ENCODE data around the gene NELL2.

NELL2 gene

DNA sequence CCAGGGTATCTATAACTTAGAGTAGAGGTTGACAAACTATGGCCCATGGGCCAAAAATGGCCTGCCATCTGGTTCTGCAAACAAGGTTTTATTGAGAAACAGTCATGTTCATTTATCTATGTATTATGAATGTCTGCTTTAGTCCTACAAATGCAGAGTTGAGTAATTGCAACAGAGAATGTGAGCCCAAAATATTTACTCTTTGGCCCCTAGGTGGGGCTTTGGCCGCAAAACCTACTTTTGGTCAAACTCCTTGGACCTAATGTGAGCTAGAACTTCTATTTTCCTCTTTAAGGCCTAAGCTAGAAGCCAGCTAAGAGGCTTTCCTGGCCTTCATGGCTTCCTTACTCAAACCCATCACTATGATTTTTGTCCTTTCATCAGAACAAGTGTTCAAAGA is 379.1 kb downstream of the NELL2 start:
- TF ChIP-seq RAD21 (IDR thresholded peaks at IDR 0.05; ENCODE audit: low read depth) (peak; percentile 67; the same call in 1 of the 2 replicates), TEAD4 (IDR thresholded peaks at IDR 0.05) (no peak), CREB1 (IDR thresholded peaks at IDR 0.05; ENCODE audit: low read depth) (no peak), CEBPB (IDR thresholded peaks at IDR 0.05) (0 out of 2 replicates have a peak, but pooled peaks have one; percentile 25)
- TF ChIP-seq, protein P1, sequence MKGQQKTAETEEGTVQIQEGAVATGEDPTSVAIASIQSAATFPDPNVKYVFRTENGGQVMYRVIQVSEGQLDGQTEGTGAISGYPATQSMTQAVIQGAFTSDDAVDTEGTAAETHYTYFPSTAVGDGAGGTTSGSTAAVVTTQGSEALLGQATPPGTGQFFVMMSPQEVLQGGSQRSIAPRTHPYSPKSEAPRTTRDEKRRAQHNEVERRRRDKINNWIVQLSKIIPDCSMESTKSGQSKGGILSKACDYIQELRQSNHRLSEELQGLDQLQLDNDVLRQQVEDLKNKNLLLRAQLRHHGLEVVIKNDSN (IDR thresholded peaks at IDR 0.05): no peak

DNA sequence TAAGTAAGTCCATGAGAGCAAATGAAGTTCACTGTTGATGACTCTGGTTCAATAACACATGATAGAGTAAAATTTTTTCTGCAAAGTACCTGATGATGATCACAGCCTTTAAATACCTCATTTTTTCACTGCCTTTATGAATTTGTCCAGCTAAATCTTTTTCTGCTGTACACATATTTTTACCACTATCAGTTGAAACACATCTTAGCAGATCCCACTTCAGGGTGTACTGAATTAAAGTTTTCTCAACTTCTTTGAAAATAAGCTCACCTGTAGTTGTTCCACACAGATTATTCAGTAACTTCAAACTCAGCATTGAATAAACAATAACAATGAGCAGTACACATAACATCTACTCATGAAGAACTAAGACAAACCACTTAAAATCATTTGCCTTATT is 385.9 kb downstream of the NELL2 start:
- no peak for TF ChIP-seq NFIC (IDR thresholded peaks at IDR 0.05)
- TF ChIP-seq, protein P2, sequence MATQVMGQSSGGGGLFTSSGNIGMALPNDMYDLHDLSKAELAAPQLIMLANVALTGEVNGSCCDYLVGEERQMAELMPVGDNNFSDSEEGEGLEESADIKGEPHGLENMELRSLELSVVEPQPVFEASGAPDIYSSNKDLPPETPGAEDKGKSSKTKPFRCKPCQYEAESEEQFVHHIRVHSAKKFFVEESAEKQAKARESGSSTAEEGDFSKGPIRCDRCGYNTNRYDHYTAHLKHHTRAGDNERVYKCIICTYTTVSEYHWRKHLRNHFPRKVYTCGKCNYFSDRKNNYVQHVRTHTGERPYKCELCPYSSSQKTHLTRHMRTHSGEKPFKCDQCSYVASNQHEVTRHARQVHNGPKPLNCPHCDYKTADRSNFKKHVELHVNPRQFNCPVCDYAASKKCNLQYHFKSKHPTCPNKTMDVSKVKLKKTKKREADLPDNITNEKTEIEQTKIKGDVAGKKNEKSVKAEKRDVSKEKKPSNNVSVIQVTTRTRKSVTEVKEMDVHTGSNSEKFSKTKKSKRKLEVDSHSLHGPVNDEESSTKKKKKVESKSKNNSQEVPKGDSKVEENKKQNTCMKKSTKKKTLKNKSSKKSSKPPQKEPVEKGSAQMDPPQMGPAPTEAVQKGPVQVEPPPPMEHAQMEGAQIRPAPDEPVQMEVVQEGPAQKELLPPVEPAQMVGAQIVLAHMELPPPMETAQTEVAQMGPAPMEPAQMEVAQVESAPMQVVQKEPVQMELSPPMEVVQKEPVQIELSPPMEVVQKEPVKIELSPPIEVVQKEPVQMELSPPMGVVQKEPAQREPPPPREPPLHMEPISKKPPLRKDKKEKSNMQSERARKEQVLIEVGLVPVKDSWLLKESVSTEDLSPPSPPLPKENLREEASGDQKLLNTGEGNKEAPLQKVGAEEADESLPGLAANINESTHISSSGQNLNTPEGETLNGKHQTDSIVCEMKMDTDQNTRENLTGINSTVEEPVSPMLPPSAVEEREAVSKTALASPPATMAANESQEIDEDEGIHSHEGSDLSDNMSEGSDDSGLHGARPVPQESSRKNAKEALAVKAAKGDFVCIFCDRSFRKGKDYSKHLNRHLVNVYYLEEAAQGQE (IDR thresholded peaks at IDR 0.05; ENCODE audit: low read depth): no peak
- no peak for TF ChIP-seq EP300 (IDR thresholded peaks at IDR 0.05; ENCODE audit: borderline replicate concordance)

DNA sequence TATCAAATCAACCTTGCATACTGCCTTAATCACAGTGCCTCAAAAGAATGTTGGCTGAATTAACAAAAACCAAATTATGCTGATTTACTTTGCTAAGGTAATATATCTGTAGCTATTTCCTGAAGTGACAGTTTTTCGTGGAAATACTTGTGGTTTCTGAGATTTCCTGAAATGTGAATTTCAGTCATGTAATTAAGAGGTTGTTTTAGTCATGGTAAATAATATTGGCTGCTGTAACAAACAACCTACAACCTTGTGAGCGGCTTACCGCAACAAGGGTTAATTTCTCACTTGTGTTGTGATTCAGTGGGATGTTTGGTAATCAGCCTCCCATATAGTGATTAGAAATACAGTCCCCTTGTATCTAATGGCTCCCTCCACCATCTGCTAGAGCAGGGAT is 387.9 kb downstream of the NELL2 start:
- TF ChIP-seq, protein P1 (IDR thresholded peaks at IDR 0.05): no peak
- no peak for TF ChIP-seq EP300 (IDR thresholded peaks at IDR 0.05; ENCODE audit: borderline replicate concordance)
- TF ChIP-seq CREB1 (IDR thresholded peaks at IDR 0.05; ENCODE audit: low read depth): no peak
- TF ChIP-seq RAD21 (IDR thresholded peaks at IDR 0.05; ENCODE audit: low read depth): no peak
- TF ChIP-seq EGR1 (IDR thresholded peaks at IDR 0.05): no peak
- TF ChIP-seq ZBTB7A (IDR thresholded peaks at IDR 0.05; ENCODE audit: low read depth): no peak
- no peak for TF ChIP-seq FOXM1 (IDR thresholded peaks at IDR 0.05; ENCODE audit: borderline replicate concordance, low read depth)
- TF ChIP-seq YY1 (IDR thresholded peaks at IDR 0.05; ENCODE audit: low read depth): no peak
- TF ChIP-seq CEBPB (IDR thresholded peaks at IDR 0.05): no peak
- no peak for TF ChIP-seq TEAD4 (IDR thresholded peaks at IDR 0.05)
- TF ChIP-seq, protein P3, sequence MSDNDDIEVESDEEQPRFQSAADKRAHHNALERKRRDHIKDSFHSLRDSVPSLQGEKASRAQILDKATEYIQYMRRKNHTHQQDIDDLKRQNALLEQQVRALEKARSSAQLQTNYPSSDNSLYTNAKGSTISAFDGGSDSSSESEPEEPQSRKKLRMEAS (IDR thresholded peaks at IDR 0.05): no peak
- no peak for TF ChIP-seq TAF1 (IDR thresholded peaks at IDR 0.05; ENCODE audit: low read depth)

DNA sequence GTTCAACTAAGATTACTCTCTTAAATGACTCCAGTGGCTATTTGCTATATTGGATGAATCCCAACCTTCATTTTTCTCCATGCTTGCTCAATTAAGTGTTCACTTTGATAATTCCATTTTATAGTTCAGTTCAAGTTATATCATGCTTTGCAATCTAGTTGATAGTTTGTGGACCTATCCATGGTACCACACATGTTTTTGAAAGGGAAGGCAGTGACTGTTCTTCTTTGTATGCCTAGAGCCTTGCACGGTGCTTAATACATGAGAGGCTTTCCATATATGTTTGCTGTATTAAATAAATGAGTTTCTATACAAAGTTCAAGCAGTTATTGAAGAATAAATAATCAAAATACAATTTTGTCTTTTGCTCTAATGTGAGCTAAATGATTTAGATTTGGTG is 391.3 kb downstream of the NELL2 start:
- no peak for TF ChIP-seq CREB1 (IDR thresholded peaks at IDR 0.05; ENCODE audit: low read depth)
- TF ChIP-seq ZBTB7A (IDR thresholded peaks at IDR 0.05; ENCODE audit: low read depth): no peak
- no peak for TF ChIP-seq NFIC (IDR thresholded peaks at IDR 0.05)
- TF ChIP-seq RAD21 (IDR thresholded peaks at IDR 0.05; ENCODE audit: low read depth): no peak
- TF ChIP-seq TCF12 (IDR thresholded peaks at IDR 0.05; ENCODE audit: low read depth): no peak
- no peak for TF ChIP-seq FOXM1 (IDR thresholded peaks at IDR 0.05; ENCODE audit: borderline replicate concordance, low read depth)
- TF ChIP-seq, protein P2 (IDR thresholded peaks at IDR 0.05; ENCODE audit: low read depth): peak; percentile 63

DNA sequence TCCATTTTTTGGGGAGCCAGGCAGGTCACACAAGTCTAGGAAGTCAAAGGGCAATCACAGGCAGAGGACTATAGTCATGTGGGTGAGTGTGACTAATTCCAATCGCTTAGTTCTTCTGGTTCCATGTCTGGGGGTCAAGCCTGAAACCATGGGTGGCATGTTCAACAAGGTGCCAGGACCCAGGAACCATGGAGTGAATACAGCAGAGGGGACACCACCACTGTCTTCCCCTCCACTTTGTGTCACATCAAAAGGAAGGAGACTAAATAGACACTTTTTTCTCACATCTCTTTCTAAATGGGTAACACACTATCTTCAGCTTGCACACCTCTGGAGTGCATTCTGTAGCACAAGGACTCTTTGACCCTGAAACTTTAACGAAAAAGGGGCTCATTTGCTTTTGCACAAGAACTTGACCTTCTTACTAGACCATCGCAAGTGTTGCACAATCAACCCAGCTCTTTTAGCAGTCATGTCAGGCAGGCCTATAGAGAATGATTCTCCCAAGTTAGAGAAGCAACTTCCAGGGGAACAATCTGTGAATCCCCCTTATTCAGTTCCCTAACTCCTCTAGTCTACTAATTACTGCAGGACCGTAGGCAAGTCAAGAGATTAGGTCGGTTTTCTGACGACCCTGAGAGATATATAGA is 398.7 kb downstream of the NELL2 start:
- TF ChIP-seq, protein P1 (IDR thresholded peaks at IDR 0.05): 0 out of 2 replicates have a peak, but pooled peaks have one; percentile 30
- TF ChIP-seq, protein P3 (IDR thresholded peaks at IDR 0.05): no peak
- TF ChIP-seq TCF12 (IDR thresholded peaks at IDR 0.05; ENCODE audit: low read depth) (no peak), CEBPB (IDR thresholded peaks at IDR 0.05) (peak; percentile 43)

DNA sequence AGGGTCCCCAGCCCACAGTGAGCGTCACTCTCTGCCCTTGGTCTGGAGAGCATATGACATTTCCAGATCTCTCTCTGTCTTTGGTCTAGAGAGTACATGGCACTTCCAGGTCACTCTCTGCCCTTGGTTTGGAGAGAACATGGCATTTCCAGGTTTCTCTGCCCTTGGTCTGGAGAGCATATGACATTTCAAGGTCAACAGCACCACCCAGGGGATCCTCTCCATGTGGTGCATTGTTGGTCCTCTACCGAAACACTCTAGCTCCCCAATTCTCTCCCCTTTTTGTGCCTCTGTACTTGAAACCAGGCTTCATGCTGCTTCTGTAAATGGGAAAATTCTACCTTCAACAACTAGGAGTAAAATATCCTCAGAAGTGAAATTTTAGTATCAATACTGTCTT is 399.4 kb downstream of the NELL2 start:
- TF ChIP-seq CREB1 (IDR thresholded peaks at IDR 0.05; ENCODE audit: low read depth) (no peak), TCF12 (IDR thresholded peaks at IDR 0.05; ENCODE audit: low read depth) (no peak), ZBTB7A (IDR thresholded peaks at IDR 0.05; ENCODE audit: low read depth) (no peak), EP300 (IDR thresholded peaks at IDR 0.05; ENCODE audit: borderline replicate concordance) (no peak), EGR1 (IDR thresholded peaks at IDR 0.05) (no peak), TAF1 (IDR thresholded peaks at IDR 0.05; ENCODE audit: low read depth) (no peak), CEBPB (IDR thresholded peaks at IDR 0.05) (no peak), RAD21 (IDR thresholded peaks at IDR 0.05; ENCODE audit: low read depth) (no peak), NFIC (IDR thresholded peaks at IDR 0.05) (no peak)
- TF ChIP-seq, protein P3 (IDR thresholded peaks at IDR 0.05): no peak
- TF ChIP-seq, protein P1 (IDR thresholded peaks at IDR 0.05): no peak
- TF ChIP-seq, protein P2 (IDR thresholded peaks at IDR 0.05; ENCODE audit: low read depth): no peak

Data from Ishikawa (cell line).